ENCODE data around the gene TYRO3.
"Not testable (repeated sequence)": the region's sequence is repeated elsewhere in the genome, so short reads cannot be mapped to it uniquely, and the experiment has no call there.

Gene TYRO3

DNA sequence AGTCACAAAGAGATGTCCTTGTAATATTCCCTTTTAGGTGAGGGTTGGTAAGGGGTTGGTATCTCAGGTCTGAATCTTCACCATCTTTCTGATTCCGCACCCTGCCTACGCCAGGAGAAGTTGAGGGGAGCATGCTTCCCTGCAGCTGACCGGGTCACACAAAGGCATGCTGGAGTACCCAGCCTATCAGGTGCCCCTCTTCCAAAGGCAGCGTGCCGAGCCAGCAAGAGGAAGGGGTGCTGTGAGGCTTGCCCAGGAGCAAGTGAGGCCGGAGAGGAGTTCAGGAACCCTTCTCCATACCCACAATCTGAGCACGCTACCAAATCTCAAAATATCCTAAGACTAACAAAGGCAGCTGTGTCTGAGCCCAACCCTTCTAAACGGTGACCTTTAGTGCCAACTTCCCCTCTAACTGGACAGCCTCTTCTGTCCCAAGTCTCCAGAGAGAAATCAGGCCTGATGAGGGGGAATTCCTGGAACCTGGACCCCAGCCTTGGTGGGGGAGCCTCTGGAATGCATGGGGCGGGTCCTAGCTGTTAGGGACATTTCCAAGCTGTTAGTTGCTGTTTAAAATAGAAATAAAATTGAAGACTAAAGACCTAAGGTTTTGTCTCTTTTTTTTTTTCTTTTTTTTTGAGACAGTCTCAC, 19.8 kb downstream of the TYRO3 start:
- DNase-seq (no peak), ATAC-seq (no peak)
- H3K27ac Mint-ChIP-seq, result no peak overlapping the region
- no peaks in the 10 kb centered on the region for H3K4me1 Mint-ChIP-seq
- H3K27me3 Mint-ChIP-seq, result peaks cover 18% of the 10 kb centered on the region
- no peak overlapping the region for H3K4me3 Mint-ChIP-seq
- H3K9me3 Mint-ChIP-seq, result no peaks in the 10 kb centered on the region

DNA sequence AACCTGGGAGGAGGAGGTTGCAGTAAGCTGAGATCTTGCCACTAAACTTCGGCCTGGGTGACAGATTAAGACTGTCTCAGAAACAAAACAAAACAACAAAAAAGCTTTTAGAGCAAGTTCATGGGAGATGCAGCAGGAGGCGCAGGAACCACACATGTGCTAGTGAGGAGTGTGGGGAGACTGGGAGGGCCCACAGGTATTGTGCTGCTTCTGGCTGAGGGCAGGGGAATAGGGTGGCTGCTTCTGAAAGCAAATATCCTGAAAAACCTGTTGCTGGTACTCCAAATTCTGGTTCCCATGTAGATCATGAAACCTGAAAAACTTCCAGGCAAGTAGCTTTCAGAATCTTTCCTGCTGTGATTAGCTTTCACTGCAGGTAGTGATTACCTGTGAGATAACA, 22.1 kb downstream of the TYRO3 start:
- ATAC-seq, result peak; percentile 47
- Mint-ChIP-seq H3K27me3 (peaks cover 39% of the 10 kb centered on the region), H3K9me3 (no peaks in the 10 kb centered on the region), H3K4me3 (no peak overlapping the region), H3K4me1 (peaks cover 12% of the 10 kb centered on the region), H3K27ac (no peak overlapping the region)
- DNase-seq, result no peak

DNA sequence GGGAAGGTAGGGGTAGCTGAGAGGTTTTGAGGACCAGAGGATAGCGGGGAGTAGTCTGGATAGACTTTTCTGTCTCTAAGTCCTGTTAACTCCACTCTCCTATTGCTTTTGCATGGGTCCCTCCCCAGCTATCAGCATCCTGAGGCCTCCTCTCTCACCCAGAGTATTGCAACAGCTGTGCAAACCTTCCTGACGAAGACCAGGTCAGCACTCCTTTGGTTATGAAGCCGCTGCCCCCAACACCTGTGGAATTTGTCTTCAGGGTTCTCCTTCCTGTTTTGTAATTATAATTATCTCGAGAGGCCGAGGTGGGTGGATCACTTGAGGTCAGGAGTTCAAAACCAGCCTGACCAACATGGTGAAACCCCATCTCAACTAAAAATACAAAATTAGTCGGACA, 24.8 kb downstream of the TYRO3 start:
- ATAC-seq (no peak), DNase-seq (no peak)
- H3K4me1 Mint-ChIP-seq, result peaks cover 12% of the 10 kb centered on the region
- no peaks in the 10 kb centered on the region for H3K9me3 Mint-ChIP-seq
- H3K27me3 Mint-ChIP-seq, result peaks cover 53% of the 10 kb centered on the region
- no peak overlapping the region for H3K4me3 Mint-ChIP-seq
- H3K27ac Mint-ChIP-seq, result no peak overlapping the region

DNA sequence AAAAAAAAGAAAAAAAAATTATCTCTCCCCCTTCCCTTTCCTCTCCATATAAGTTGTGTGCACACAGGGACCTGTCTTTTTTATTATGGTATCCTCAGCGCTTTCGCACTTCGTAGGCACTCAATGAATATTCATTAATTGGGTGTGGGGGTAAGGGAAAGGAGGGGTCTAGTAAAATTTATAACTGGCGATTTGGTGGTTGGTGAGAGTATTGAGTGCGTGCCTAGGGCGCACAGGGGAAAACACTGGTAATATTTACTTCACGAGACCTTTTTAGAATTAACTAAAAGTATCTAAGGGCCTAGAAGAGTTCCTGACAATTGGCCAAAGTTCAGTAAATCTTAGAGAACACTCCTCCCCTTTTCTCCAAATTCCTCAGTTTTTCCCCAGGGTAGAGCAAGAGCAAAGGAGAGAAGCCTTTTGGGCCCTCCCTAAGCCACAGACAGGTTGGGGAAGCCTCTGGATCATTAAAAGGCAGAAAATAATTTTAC, 25.7 kb downstream of the TYRO3 start:
- Mint-ChIP-seq H3K4me1 (peaks cover 12% of the 10 kb centered on the region), H3K4me3 (peak overlapping the region; percentile 71 to 72), H3K27ac (peak overlapping the region in 1 of 2 donors; percentile 54), H3K9me3 (no peaks in the 10 kb centered on the region), H3K27me3 (peaks cover 53% of the 10 kb centered on the region)
- ATAC-seq, result no peak
- no peak for DNase-seq

DNA sequence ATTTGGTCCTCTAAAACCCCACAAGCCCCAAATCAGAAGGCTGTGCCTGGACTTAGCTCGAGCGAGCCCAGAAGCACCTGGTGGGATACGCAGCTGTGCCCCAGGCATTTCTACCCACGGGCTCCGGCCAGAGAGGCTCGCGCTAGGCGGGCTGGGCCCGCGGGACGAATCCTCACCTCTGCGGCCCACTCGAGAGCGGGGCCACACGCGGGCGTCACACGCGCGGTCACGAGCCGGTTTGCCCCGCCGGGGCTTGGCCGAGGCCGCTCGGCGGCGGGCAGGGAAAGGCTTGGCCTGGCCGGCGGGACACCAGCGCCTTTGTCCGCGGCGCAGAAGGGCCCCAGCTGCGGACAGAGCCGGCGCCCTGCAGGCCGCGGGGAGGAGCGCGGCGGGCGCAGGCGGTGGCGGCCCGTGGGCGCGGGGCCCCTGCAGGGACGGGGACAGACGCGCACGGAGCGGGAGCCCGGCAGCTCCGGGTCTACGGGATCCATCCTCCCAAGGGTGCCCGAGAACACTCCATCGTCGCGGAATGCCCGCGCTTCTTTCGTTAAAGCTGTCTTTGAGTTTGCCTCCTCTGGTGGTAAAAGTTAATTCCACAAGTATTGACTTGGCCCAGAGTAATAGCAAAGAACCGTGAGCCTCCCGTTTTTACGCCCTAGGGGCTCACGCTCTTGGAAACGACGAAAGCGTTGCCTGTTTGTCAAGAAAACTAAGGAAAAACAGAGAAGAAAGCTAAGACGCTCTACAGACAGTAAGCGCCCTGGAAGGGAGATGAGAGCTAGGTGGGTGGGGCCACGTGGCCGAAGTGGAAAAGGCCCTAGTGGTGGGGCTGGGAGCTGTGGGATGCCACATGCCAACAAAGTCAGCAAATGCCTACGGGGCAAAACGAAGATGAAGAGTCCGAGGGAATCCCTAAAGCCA, 26.4 kb downstream of the TYRO3 start:
- peaks cover 54% of the 10 kb centered on the region for H3K27me3 Mint-ChIP-seq
- peaks cover 12% of the 10 kb centered on the region for H3K4me1 Mint-ChIP-seq
- H3K9me3 Mint-ChIP-seq, result no peaks in the 10 kb centered on the region
- peak overlapping the region; percentile 72 to 75 for H3K4me3 Mint-ChIP-seq
- peak; percentile 33 for DNase-seq
- ATAC-seq, result peak; percentile 80
- peak overlapping the region in 1 of 2 donors; percentile 12 for H3K27ac Mint-ChIP-seq

DNA sequence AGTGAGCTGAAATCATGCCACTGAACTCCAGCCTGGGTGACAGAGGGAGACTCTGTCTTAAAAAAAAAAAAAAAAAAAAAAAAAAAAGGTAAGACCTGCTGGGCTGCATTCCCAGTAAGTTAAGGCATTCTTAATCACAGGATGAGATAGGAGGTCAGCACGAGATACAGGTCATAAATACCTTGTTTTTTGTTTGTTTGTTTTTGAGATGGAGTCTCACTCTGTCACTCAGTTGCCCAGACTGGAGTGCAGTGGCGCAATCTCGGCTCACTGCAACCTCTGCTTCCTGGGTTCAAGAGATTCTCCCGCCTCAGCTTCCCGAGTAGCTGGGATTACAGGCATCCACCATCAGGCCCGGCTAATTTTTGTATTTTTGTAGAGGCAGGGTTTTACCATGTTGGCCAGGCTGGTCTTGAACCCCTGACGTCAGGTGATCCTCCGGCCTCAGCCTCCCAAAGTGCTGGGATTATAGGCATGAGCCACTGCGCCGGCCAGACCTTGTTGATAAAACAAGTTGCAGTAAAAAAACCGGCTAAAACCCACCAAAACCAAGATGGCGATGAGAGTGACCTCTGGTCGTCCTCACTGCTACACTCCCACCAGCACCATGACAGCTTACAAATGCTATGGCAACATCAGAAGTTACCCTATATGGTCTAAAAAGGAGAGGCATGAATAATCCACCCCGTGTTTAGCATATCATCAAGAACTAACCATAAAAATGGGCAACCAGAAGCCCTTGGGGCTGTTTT, 27.7 kb downstream of the TYRO3 start:
- not testable (repeated sequence) for H3K27ac Mint-ChIP-seq, ATAC-seq, H3K4me3 Mint-ChIP-seq, H3K9me3 Mint-ChIP-seq, DNase-seq
- peaks cover 12% of the 10 kb centered on the region for H3K4me1 Mint-ChIP-seq
- H3K27me3 Mint-ChIP-seq, result peaks cover 65% of the 10 kb centered on the region

DNA sequence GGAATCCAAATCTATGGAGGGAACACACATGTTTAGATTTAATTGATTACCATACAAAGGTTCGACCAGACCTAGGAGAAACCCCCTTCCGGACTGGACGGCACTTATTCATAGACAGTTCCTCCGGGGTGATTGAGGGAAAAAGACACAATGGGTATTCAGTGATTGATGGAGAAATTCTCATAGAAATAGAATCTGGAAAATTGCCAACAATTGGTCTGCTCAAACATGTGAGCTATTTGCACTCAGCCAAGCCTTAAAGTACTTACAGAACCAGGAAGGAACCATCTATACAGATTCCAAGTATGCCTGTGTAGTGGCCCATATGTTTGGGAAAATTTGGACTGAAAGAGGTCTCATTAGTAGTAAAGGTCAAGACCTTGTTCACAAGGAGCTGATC, 30.0 kb downstream of the TYRO3 start:
- Mint-ChIP-seq H3K27me3 (peaks cover 46% of the 10 kb centered on the region), H3K4me1 (peaks cover 12% of the 10 kb centered on the region)
- not testable (repeated sequence) for H3K27ac Mint-ChIP-seq, H3K9me3 Mint-ChIP-seq, ATAC-seq, H3K4me3 Mint-ChIP-seq, DNase-seq

DNA sequence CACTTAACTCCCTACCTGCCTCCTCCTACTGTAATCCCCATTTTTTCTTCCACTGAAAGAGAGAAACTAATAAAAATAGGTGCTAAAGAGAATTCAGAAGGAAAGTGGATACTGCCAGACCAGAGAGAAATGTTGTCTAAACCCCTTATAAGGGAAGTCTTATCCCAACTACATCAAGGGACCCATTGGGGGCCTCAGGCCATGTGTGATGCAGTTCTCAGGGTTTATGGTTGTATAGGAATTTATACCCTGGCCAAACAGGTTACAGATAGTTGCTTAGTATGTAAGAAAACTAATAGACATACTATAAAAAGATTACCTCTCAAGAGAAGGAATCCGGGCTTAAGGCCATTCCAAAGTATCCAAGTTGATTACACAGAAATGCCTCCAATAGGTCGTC, 30.6 kb downstream of the TYRO3 start:
- not testable (repeated sequence) for H3K27ac Mint-ChIP-seq, H3K4me3 Mint-ChIP-seq, H3K9me3 Mint-ChIP-seq, ATAC-seq, DNase-seq
- H3K4me1 Mint-ChIP-seq, result peaks cover 11% of the 10 kb centered on the region
- peaks cover 41% of the 10 kb centered on the region for H3K27me3 Mint-ChIP-seq

DNA sequence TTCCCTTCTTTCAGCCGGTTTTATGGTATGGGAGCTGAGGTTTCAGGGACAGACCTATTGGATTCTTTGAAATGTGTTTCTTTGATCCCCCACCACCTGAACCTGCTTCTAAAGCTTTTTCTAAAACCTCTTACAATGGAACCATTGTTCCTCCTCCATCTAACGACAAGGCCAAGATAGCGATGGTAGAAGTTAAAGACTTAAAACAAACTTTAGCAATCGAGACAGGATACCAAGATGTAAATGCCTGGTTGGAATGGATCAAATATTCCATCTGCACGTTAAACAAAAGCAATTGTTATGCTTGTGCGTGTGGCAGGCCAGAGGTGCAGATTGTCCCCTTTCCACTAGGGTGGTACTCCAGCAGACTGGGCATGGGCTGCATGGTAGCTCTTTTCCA, 32.2 kb downstream of the TYRO3 start:
- ATAC-seq, H3K27ac Mint-ChIP-seq, H3K4me3 Mint-ChIP-seq, H3K4me1 Mint-ChIP-seq, H3K9me3 Mint-ChIP-seq, DNase-seq: not testable (repeated sequence)
- H3K27me3 Mint-ChIP-seq, result peaks cover 26% of the 10 kb centered on the region

DNA sequence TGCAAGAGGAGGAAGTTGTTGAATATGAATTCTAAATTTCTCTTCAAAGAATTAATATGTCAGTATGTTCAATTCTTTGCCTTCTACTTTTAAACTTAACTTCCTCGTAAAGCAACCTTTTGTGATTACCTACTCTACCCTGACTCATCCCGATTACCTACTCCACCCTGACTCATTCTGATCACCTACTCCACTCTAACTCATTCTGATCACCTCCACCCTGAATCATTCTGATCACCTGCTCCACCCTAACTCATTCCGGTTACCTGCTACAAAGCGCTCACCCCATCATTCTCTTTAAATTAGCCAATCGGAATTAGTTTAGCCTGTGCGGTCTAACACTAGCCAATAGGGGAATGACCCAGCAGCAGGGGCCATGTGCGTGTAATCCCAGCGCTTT, 33.7 kb downstream of the TYRO3 start:
- not testable (repeated sequence) for H3K27ac Mint-ChIP-seq, H3K4me1 Mint-ChIP-seq, H3K4me3 Mint-ChIP-seq, ATAC-seq, H3K9me3 Mint-ChIP-seq, DNase-seq
- H3K27me3 Mint-ChIP-seq, result peaks cover 15% of the 10 kb centered on the region

DNA sequence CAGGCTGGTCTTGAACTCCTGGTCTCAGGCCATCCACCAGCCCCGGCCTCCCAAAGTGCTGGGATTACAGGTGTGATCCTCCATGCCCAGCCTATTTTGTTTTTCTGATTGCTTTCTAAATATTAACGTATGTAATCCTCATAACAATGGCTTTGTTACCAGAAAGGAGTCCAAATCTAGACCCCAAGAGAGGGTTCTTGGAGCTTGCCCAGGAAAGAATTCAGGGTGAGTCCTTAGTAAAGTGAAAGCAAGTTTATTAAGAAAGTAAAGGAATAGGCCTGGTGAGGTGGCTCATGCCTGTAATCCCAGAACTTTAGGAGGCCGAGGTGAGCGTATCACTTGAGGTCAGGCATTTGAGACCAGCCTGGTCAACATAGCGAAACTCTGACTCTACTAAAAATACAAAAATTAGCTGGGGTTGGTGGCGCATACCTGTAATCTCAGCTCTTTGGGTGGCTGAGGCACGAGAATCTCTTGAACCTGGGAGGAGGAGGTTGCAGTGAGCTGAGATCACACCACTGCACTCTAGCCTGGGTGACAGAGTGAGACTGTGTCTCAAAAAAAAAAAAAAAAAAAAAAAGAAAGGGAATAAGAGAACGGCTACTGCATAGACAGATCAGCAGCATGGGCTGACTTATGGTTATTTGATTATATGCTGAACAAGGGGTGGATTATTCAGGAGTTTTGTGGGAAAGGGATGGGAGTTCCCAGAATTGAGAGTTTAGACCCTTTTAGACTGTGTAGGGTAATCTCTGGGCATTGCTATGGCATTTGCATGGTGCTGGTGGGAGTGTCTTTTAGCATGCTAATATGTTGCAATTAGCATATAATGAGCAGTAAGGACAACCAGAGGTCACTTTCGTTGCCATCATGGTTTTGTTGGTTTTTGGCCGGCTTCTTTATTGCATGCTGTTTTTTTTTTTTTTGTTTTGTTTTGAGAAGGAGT, 36.1 kb downstream of the TYRO3 start:
- H3K27me3 Mint-ChIP-seq, result peaks cover 20% of the 10 kb centered on the region
- no peak overlapping the region for H3K27ac Mint-ChIP-seq
- no peaks in the 10 kb centered on the region for H3K9me3 Mint-ChIP-seq
- DNase-seq (no peak), ATAC-seq (no peak)
- no peak overlapping the region for H3K4me3 Mint-ChIP-seq
- no peaks in the 10 kb centered on the region for H3K4me1 Mint-ChIP-seq

DNA sequence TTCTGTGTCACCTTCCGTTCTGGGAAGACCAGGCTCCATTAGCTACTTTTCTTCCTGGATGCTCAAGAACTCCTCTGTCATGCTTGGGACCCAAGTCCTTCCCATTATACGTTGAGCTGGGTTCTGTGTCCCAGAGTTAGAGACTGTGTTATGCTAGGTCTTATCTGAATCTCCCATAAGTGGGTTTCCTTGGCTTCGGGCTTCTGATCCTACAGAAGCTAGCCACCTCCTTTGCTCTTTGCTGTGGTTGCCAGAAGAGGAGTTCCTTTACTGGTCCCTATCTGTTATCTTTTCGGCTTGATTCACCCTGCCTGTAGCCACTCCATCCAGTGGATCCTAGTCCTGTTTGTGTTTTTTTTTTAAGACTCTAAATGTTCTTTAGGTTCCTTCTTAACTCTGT, 38.0 kb downstream of the TYRO3 start:
- H3K4me3 Mint-ChIP-seq, result no peak overlapping the region
- no peaks in the 10 kb centered on the region for H3K9me3 Mint-ChIP-seq
- H3K27me3 Mint-ChIP-seq, result peaks cover 8% of the 10 kb centered on the region
- DNase-seq (no peak), ATAC-seq (no peak)
- no peaks in the 10 kb centered on the region for H3K4me1 Mint-ChIP-seq
- H3K27ac Mint-ChIP-seq, result no peak overlapping the region

DNA sequence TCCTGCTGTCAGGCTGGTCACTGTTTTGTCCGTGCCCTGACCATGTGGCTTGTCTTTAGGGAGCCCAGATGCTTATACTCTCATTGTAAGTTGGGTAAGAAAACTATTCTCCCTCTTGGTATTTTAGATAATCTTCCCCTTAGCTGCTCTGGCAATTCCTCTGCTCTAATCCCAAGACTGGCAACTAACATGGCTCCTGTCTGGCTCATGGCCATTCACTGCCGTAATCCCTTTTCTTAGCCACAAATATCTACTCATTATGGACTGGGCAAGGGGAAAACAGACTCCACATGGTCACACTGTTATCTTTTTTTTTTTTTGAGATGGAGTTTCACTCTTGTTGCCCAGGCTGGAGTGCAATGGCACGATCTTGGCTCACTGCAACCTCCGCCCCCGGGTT, 38.8 kb downstream of the TYRO3 start:
- Mint-ChIP-seq H3K27ac (no peak overlapping the region), H3K9me3 (no peaks in the 10 kb centered on the region), H3K4me3 (no peak overlapping the region), H3K27me3 (peaks cover 8% of the 10 kb centered on the region), H3K4me1 (no peaks in the 10 kb centered on the region)
- no peak for ATAC-seq
- no peak for DNase-seq

DNA sequence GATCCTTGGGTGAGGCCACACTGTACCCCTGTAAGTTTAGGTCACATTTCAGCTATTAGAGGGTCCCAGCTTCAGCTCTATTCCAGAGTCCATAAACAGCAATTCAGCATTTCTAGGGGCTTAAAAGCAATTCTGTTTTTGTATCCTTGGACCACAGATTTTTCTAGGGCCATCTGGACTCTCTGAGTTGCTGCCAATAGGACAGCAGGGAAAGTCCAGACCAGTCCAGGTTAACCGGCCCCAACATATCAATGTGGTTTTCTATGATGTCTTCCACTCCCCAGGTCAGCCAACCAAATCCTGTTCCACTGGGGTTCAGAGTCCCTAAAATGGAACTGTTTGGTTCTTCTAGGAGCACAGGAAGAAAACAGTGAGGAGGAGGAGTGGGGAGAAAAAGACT, 40.0 kb downstream of the TYRO3 start:
- H3K27me3 Mint-ChIP-seq, result peaks cover 13% of the 10 kb centered on the region
- ATAC-seq (no peak), DNase-seq (no peak)
- peaks cover 5% of the 10 kb centered on the region for H3K4me1 Mint-ChIP-seq
- peak overlapping the region in 1 of 2 donors; percentile 64 for H3K27ac Mint-ChIP-seq
- H3K9me3 Mint-ChIP-seq, result no peaks in the 10 kb centered on the region
- H3K4me3 Mint-ChIP-seq, result no peak overlapping the region
